Activated CD8-positive, alpha-beta memory T cell treated with anti-CD3 and anti-CD28 coated beads for 24 hours (primary cell): ENCODE results near the gene TXLNB.
"Not testable (repeated sequence)": the region's sequence is repeated elsewhere in the genome, so short reads cannot be mapped to it uniquely, and the experiment has no call there.

ENCODE experiments used
- DNase-seq: peaks from one replicate; pipeline ENCODE4 v3.0.0-alpha.2; 2020

The TXLNB gene

DNA sequence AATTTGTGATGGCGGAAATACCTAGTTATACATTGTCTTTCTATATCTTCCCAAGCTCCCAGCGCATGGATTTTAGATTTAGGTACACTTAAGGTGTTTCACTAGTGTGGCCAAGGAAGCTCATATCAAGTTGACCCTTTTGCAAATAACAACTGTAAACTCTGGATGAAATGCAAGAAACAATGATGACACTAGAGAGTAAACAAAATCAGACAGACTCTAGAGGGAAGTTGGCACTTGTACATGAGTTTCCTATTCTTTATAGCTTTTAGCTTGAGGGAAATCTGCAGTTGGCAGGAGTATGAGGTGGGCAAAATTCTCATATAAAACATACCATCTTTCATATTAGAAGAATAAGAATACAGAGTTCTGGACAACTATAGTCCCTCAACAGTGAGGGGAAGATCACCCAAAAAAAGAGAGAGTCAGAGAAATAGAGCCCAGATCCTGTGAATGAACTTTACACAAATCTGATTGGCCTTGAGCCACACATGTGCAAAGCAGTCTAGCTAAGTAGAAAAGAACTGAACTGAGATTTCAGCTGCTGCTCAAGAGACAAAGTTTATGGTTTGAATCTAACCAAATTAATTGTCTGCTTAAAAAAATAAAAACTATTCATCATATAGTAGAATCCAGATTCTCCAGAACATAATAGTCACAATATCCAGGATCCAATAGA, 26.1 kb downstream of the TXLNB start:
- DNase-seq: no peak

DNA sequence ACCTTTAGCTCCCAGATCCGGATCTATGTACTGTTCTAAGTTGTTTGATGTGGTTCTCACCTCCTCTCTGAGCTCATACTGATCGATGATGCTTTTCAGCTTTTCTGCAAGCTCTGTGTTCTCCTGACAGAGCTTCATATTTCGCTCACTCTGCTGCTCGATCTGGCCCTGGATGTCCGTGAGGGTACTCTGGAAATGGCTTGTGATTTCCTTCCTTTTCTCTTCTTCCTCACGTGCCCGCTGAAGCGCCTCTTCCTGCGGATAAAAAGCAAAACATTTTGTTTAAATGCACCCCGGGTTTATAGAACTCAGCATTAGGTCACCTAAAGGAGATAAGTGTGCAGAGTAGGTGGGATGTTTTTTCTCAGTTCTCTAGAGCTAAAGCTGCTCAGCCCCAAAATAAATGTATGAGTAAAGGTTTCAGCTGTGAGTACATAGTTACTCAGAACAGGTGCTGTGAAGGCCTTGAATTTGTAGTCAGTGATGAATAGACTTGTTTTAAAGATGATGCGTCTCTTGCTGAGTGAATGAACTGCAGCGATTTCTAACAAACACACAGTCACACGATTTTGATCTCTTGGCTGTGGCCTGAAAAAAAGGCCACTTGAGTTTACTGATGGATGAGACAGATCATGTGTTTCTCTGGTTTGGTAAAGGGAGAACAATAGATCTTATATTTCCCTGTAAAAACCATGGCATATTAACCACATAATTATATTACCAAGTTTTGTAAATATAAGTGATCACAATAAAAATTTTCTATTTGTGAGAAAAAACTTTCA, 29.1 kb downstream of the TXLNB start:
- DNase-seq: peak; percentile 80

DNA sequence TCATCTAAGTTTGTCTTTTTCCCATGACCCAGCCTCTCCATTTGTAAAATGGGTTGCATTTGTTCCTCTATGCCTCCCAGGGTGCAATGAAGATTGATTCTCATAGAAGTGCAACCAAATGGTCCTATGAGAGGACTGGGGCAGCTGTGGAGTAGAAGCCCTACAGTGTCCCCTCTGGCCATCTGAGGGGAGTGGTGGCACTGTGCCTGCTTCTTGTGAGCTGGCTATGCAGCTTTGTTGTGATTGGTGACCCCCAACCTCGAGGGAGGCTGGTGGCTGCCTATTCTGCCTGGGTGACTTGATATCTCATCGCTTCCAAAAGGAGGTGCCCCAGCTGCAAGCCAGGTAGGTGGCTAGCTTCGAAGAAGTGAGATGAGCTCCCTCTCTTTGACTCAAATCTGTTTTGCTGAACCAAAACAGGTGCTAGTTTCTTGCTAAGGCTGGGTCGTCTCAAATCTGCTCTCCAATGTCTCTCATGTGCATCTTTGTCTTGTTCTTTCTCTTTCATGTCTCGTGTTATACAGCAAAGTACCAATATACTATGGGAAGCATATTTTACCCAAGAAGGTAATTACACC, 33.9 kb downstream of the TXLNB start:
- DNase-seq: no peak

DNA sequence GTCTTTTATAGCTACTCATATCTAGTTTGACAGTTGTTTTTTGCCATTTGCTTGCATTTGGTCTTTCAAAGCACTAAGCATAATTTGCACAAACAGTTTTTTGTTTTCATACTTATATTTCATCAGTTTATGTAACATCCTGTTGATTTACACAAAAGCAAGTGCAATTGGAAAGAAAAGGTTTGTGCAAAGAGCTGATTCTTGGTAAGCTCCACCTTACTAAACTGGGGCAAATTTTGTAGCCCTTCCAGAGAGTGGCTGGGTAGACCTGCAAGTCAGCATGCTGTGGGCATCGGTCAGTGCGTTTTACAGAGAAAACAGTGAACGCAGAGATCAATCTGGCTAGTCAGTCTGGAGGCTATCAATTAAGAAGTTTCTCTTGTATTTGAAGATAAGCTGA, 34.5 kb downstream of the TXLNB start:
- DNase-seq: no peak

DNA sequence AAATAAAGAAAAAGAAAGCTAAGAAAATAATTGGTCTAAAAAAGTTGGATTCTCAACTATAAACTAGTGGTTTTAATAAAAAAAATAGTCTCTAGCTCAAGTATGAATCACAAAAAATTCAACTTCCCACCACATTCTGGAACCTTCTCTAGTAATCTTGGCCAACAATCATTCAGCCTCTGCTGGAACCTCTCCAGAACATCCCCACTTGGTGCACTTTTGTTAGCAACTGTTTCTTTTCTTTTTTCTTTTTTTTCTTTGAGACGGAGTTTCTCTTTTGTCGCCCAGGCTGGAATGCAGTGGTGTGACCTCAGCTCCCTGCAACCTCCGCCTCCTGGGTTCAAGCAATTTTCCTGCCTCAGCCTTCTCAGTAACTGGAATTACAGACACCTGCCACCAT, 35.7 kb downstream of the TXLNB start:
- no peak for DNase-seq

DNA sequence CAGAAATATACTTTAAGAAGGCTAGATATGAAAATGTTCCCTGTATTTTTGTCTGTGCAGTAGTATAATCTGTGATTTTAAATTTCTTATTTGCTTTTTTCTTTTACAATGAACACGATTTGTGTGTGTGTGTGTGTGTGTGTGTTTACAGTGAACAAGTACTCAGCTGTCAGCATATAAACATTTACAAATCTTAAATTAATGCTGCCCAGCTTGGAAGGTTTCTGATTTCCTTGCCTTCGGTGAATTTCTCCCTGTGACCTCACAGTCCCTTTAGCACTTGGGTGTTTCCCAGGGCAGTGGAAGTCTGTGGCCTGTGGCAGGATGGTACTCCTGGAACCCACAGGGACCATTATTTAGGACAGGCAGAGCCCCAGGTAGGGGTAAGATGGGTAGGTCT, 37.6 kb downstream of the TXLNB start:
- DNase-seq: no peak

DNA sequence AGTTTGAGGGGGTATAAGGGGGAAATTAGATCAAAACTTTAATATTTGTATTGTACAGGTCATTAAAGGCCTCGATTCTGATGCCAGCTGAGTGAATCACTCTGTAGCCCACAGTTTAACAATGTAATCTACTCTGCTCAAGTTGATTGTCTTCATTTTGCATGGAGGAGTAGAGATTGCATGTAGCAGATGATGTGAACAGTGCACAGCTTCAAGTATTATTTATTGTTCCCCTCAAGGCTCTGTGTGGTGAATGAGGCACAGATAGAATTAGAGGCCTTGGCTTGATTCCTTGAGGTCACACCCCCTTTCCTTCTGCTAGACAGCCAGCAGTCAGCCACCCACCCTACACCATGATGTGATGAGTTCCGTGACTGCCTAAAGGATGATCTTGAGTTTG, 38.1 kb downstream of the TXLNB start:
- no peak for DNase-seq

DNA sequence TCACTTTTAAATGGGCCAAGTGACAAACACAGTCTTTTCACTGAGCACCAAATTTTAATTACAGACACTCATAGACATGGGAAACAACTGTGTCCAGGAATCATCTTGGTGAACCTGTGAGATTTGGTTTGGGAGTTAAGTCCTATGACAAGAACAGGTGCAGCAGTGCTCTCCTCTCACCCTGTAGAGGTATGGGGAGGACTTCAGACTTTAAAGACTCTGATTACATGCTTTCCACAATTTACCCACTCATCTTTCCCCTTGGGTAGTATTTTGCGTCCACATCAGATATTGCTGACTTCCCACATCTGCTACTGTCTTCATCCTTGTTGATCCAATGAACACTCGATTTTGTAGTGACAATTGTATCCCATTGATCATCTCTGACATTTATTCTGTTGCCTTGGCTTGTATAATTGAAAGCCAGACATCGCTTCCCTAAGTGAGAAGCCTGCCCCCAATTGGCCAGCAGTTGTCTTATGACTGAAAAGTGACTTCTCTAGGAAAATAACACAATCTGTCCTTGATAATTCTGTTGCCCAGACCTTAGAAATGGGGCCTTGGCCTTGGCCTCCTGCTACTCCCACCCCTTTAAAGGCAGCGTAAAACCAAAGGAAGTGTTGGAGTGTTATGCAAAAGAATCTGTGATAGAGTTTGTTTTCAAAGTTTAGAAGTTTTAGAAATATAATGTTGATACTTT, 40.0 kb downstream of the TXLNB start:
- DNase-seq: no peak

DNA sequence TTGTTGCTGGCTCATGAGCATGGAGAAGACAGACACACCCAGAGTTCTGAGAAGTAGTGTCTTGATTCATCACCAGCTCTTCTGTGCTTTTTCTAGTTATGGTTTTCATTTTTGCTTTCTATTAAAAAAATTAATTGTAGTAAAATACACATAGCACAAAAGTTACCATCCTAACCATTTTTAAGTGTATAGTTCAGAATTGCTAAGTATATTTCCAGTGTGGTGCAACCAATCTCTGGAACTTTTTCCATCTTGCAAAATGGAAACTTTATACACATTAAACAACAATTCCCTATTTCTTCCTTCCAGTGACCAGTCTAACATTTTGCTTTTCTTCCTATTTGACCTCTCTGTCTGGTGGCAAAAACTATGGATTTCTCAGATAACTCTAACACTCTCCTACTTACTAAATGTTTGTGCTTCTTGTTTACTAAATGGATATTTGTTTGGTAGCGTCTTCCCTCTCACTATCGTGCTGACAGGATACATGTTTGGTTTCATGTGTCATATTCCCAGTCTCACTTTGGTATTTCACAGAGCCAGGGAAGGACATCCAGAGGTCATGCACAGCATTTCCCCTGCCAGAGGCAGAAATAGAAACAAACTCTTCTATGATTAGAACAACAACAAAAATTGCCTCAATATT, 40.6 kb downstream of the TXLNB start:
- DNase-seq: no peak

DNA sequence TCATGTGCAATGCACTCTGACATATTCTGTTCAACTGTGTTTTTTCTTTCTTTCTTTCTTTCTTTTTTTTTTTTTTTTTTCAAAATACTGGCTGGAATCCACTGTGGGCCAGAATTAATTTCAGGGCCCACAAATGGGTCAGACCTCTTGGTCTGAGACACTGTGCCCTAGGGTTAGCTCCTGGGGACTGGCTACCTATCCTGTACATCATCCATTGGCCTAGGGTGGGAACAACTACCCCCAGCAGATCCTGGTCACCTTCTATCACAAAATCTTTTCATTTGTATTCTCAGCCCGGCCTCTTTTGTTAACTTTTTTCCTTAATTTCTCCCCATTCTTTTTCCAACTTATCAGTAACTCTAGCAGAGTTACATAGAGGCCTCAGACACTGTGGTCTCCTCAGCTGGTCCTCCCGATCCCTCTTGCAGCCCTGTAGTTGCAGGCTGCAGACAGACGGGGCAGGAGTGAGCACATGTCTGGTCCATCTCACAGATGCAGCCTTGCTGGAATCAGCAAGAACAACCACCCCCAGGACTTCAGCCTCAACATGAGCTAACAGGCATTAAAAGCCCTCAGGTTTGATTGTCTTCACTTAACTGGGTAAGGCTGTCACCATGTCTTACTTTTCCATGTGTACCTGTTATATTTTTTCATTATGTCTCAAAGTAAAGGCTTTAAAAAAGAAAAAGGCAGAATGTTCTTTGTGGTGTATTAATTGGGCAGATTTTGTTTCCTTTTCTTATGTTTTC, 41.3 kb downstream of the TXLNB start:
- DNase-seq: peak; percentile 69

DNA sequence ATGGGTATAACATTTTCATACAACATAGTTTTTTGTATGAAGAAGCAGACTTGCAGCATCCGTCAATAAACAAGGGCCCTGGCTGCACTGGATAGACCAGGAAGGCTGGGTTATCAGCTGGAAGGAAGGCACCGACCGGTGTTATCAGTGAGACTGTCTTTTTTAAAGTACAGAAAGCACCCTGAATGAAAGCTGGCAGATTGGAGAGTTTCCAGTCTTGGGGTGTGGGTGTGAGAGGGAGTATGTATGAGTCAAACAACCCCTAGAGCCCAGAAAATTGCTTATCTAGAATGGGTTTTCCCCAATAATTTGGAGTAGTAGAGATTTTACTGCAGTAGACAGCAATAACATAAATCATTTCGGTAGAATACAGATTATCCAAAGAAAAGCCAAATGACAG, 42.4 kb downstream of the TXLNB start:
- no peak for DNase-seq

DNA sequence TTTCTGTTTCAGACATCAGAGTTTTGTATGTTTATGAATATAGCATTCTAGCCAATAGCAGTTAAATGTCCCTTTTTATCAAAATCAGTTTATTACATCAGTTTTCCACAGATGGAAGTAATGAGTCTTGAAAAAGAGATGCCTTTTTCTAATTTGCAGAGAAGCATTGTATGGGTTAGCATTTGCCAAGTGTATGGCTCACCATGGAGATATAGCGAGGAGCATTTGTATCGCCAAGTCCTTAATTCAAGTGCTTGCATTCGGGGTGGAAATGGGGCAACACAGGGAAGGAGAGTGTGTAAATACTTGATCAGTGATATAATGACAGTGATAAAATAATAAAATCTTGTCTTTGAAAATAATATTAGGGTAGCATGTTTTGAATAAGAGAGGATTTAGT, 42.9 kb downstream of the TXLNB start:
- DNase-seq: no peak

DNA sequence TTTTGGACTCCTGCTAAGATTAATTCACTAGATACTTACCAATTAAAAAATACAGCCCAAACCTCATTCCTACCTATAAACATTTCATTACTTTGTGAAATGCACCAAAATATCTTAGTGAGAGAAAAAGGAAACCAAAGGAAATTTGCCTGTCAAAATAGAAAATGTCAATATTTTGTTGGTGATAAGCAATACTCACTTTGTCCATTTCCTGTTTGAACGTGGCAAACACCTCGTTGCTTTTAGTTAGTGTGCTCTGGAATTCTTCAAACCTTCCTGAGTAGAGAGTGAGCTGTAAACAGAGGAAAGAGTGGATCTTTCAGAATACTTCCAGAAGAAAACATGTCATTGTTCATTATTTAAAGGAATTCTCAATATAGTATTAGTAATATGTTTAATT, 44.2 kb downstream of the TXLNB start:
- DNase-seq: no peak

DNA sequence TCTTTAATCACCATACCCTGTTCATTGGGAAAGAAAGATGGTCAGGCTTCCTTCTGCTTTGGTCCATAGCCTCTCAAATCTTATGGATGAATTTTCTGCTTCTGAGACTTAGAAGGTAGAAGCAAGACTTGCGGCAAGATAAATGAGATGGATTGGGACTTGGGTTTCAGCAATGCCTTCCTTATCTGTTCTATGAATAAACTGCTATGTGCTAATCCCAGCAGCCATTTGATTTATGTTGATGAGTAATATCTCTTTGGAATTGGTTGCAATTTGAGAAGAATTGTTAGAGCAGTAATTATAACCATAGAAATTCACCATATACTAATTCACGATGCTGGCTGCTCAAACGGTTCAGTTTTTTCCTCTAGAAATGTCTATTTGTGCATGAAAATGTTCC, 48.3 kb downstream of the TXLNB start:
- DNase-seq: no peak

DNA sequence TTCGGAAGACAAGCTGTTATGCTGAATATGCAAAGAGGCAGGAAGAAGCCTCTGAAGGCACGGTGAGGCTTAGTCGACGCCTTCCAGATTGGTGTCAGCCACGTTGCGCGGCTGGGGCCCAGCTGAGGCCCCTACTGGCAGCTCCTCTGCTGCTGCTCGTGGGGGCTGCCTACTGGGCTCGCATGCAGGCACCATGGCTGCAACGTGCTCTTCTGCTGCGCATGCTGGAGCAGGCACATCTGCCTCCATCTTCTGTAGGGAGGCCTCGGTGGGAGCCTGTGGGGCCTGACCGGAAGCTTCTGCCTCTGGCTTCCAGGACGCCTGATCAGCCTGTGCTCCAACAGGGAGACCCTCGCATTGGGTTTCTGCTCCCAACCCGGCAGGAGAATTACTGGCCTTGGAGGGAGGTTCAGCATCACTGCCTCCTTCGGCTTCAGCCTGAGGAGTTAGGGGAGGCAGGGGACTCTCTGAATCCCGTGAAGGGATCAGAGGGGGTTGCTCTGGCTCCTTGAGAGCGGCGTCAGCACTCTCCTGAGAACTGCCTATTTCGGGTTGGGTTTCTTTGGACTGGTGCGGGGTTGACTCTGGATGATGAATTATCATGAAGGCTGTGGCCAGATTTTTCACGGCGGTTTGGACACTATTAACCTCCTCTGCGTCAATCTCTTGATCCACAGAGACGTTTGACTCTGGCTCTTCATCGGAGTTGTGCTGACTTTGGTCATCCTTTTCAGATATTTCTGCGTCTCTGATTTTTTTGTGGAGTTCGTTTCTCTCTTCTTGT, 49.1 kb downstream of the TXLNB start:
- DNase-seq: no peak

DNA sequence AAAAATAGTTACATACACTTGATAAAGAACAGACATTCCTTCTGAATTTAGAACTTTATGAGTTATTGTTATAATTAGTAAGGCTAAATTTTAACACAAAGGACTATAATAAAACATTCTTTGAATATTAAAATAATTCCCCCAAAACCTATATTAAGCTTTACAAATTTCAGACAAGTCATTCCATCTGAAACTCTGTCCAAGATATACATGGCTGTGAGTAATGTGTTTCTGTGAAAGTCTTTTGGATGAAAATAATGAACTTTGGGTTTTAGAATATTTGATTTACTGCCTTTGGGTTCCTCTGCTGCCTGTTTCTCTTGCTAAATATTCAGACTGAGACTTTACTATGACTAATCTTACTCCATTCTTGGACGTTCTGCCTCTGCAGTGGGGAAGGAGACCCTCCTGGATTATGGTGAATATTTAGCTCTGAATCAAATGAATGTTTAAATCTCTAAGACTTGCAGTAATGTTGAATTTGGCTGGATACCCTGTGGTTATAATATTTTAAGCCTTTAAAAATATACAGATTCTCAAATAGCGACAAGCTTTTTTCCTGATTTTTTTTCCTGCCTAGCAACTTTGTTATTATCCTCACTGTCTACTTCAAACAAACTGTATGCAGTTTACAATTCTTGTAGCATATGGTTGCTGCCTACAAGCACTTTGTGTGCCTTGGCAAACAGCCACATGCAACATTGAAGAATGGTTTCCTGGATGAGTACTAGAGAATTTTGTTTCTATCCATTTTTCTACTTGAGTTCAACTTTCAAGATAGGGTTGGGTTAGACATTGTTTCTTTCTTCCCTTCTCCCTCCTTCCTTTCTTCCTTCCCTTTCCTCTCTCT, 51.4 kb downstream of the TXLNB start:
- no peak for DNase-seq

DNA sequence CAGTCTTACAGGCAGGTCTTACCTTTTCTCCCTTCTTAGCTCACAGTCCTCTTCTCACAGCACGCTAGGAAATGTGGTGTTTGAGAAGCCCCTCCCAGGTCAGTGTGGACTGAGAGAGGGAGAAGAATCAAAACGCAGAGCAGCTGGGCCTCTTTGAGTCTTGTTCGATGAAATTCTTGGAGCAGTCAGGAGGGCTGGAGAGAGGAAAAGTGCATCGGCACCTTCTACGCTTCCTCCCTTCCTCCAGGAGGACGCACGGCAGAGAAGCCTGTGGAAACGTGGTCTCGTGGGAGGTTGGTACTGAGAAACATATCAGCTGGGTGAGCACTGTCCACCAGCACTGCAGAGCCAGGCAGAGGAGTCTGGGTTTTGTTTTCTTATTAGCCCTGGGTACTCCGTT, 52.7 kb downstream of the TXLNB start:
- DNase-seq: no peak

DNA sequence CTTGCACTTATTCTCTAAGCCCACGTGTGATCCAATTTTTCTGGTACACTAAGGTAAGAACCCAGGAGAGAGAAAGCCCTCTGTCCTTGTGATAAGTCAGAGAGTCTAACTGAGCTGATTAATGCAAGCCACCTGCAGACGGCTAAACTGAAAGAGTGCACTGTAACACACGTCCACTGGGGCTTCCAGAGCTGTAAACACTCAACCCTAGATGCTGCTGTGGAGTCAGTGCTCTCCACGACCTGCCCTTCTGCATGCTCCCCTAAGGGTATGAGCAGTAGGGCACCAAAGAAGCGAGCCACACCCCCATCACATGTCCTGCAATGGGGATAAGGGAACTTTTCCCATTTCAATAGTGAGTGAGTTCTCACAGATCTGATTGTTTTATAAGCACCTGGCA, 55.7 kb downstream of the TXLNB start:
- no peak for DNase-seq

DNA sequence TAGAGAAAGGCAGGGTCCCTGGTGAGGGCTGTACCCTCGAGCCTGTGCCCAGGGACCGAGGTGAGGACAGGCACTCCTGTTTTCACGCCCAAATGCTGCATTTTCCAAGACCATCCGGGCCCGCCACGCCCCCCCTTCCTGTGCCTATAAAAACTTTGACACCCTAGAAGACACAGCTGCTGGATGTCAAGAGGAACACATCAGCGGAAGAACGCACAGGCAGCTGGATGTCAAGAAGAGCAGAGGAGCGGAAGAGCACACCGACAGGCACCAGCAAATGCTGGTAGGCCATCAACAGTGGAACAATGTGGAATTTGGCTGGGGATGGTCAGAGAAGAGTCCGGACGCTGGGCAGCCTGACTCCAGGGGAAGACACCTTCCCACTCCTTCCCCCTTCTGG, 56.1 kb downstream of the TXLNB start:
- DNase-seq: no peak

DNA sequence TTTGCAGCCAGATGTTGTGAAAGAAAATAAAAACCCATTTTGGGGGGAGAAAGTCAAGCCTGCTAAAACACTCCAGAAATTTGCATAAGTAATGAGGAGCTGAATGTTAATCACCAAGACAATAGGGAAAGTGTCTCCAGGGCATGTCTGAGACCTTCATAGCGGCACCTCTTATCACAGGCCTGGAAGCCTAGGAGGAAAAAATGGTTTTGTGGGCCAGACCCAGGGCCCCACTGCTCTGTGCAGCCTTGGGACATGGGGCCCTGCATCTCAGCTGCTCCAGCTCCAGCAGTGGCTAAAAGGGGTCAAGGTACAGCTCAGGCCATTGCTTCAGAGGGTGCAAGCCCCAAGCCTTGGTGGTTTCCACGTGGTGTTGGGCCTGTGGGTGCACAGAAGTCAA, 57.6 kb downstream of the TXLNB start:
- DNase-seq: not testable (repeated sequence)

DNA sequence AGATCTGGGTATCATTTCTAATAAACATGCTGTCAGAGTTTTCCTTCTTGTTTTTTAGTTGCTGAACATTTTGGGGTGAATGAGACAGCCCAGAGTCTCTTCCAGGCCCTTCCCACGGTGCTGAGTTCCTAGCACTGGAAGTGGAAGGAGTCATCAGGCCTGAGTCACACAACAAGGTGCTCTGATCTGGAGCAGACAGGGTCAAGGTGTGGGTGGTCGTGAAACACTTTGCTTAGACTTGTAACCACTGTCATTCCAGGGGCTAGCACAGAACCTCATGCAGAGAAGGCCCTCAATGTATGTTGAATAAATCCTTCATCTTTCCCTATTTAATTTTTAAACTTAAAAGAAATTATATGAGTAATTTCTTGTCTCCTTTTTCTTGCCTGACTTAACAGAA, 60.6 kb downstream of the TXLNB start:
- DNase-seq: no peak
